ENCODE data around the gene DGCR2. TPM values are rescaled to one million over a fixed set of nuclear protein-coding genes. Genes with fewer than 3 reads are reported as not detected.

The DGCR2 gene
- total and polyA plus RNA-seq, 2 of the 8 experiments (the other 6 are each of a cell fraction or from before 2014, with no cell fraction given), result 42.3 to 62.2 TPM

GRCh38 chr22:19001204-19001603, 121.0 kb downstream of the DGCR2 start:
- no peak overlapping the region for H3K4ac ChIP-seq (replicated peaks; ENCODE audit: insufficient read length, low read depth, low read length)
- H3K27me3 ChIP-seq (replicated peaks in 1 of 4; ENCODE audit: control insufficient read depth in 3 of 4, extremely low read depth in 1 of 4, insufficient read depth in 3 of 4, low read length in 3 of 4), result 0 out of 7 replicates have a peak, but pooled peaks cover 0 to 3% (median 0%) of the 10 kb centered on the region in 4 experiments
- no peak overlapping the region for H2BK5ac ChIP-seq (ENCODE audit: low read depth, low read length)
- no peaks in the 10 kb centered on the region for H4K20me1 ChIP-seq (replicated peaks in 1 of 2; ENCODE audit: control insufficient read depth in 1 of 2, insufficient read depth in 2 of 2, low read length in 2 of 2)
- WGBS, 2 experiments (ENCODE audit: extremely low coverage in 1 of 2, insufficient coverage in 1 of 2, insufficient read length in 1 of 2, insufficient replicate concordance in 2 of 2, low coverage in 1 of 2, low lambda C conversion rate in 2 of 2, missing lambda C conversion rate in 1 of 2), result 93% methylated on average over 2 of the region's 2 CpGs; no CpG with 5 or more reads in 1 of the 2 experiments
- H3K23ac ChIP-seq (ENCODE audit: insufficient read length), result no peak overlapping the region
- no peaks in the 10 kb centered on the region; the same call in none of the 2 replicates for H3K23me2 ChIP-seq (ENCODE audit: low read depth, low read length)
- H3K9me3 ChIP-seq (ENCODE audit: insufficient read depth in 2 of 2, low read depth in 1 of 2, low read length in 1 of 2), result no peaks in the 10 kb centered on the region
- DNase-seq (ENCODE audit: low read depth in 1 of 2, low spot score in 2 of 2) (no peak), FAIRE-seq (no peak)
- H2AK5ac ChIP-seq (ENCODE audit: low read depth, low read length), result no peak overlapping the region
- no peaks in the 10 kb centered on the region for H3K79me1 ChIP-seq (ENCODE audit: low read depth, low read length)
- H2BK15ac ChIP-seq (ENCODE audit: low read length), result no peak overlapping the region
- TF ChIP-seq NANOG (IDR thresholded peaks at IDR 0.05; ENCODE audit: insufficient read depth, low read depth, low read length, poor library complexity, severe bottlenecking) (no peak), RNF2 (IDR thresholded peaks at IDR 0.05; ENCODE audit: borderline replicate concordance, low read depth, low read length, missing control alignments, poor library complexity, severe bottlenecking) (no peak), TBP (IDR thresholded peaks at IDR 0.05; ENCODE audit: low read depth, low read length) (no peak), CHD2 (IDR thresholded peaks at IDR 0.05; ENCODE audit: low read length) (no peak), TAF1 (IDR thresholded peaks at IDR 0.05; ENCODE audit: low read depth, low read length) (no peak), KDM4A (IDR thresholded peaks at IDR 0.05; ENCODE audit: low read depth, low read length, severe bottlenecking) (no peak), FOSL1 (IDR thresholded peaks at IDR 0.05; ENCODE audit: insufficient read depth, low read depth, low read length) (no peak), CBX5 (IDR thresholded peaks at IDR 0.05; ENCODE audit: low read depth, low read length) (no peak), HDAC2 (IDR thresholded peaks at IDR 0.05; ENCODE audit: borderline replicate concordance in 1 of 2, low read depth in 2 of 2, low read length in 2 of 2) (no peak)
- H3K36me3 ChIP-seq (ENCODE audit: control insufficient read depth in 2 of 4, insufficient read depth in 4 of 4, low read length in 3 of 4), result no peaks in the 10 kb centered on the region
- H3K4me1 ChIP-seq (replicated peaks in 1 of 4; ENCODE audit: control insufficient read depth in 3 of 4, insufficient read depth in 4 of 4, low read length in 3 of 4), result peaks cover 0 to 4% (median 0%) of the 10 kb centered on the region in 4 experiments; a peak in 1 of 7 replicates
- no peak overlapping the region for H3K4me3 ChIP-seq (ENCODE audit: extremely low read depth in 1 of 4, insufficient read depth in 2 of 4, low read depth in 3 of 4, low read length in 4 of 4)
- no peak overlapping the region for H4K8ac ChIP-seq (ENCODE audit: extremely low read depth, insufficient read depth, low read length)
- no peak overlapping the region for H2BK12ac ChIP-seq (ENCODE audit: low read depth, low read length)
- no peak overlapping the region for H3K56ac ChIP-seq (replicated peaks; ENCODE audit: insufficient read length, low read depth, low read length)
- H3K79me2 ChIP-seq (ENCODE audit: control insufficient read depth in 1 of 2, insufficient read depth in 2 of 2, low read length in 2 of 2), result no peaks in the 10 kb centered on the region
- POLR2A ChIA-PET (ENCODE audit: partially characterized antibody), result no interaction called here
- no peak overlapping the region for H4K5ac ChIP-seq (ENCODE audit: insufficient read length, low read depth, low read length)
- no peak overlapping the region for H3K4me2 ChIP-seq (ENCODE audit: insufficient read depth in 1 of 2, low read depth in 2 of 2, low read length in 2 of 2)
- no peak overlapping the region for H3K18ac ChIP-seq (ENCODE audit: extremely low read depth, low read length)
- H3K14ac ChIP-seq (ENCODE audit: insufficient read length), result no peak overlapping the region
- CTCF ChIA-PET (ENCODE audit: partially characterized antibody), result interaction anchor here (3.3 kb wide), 1 partner anchor 16 kb away, joined by 19 read pairs; no protein-coding TSS in a partner anchor
- H3K9ac ChIP-seq (replicated peaks in 1 of 4; ENCODE audit: extremely low read depth in 1 of 4, low read depth in 3 of 4, low read length in 3 of 4), result no peak overlapping the region
- H2AFZ ChIP-seq (ENCODE audit: low read length), result no peak overlapping the region
- H2BK120ac ChIP-seq (replicated peaks; ENCODE audit: low read depth, low read length), result no peak overlapping the region
- H4K91ac ChIP-seq (replicated peaks; ENCODE audit: insufficient read length, low read length), result no peak overlapping the region
- H3K27ac ChIP-seq (ENCODE audit: low read depth, low read length), result no peak overlapping the region
- no peak overlapping the region for H2BK20ac ChIP-seq (ENCODE audit: low read length)

Data from H1 (cell line).